HCT116 (cell line): Measurements from ENCODE around the gene IL36RN. TPM values are rescaled to one million over a fixed set of nuclear protein-coding genes. Genes with fewer than 3 reads are reported as not detected.

Experiments
- ATAC-seq: fragments of 200-7000 bp; cut with Tn5 transposase; 2 replicates; pipeline ENCODE4 v1.9.1; 2020; ENCODE audit warnings: mild to moderate bottlenecking, moderate library complexity
- BruUV-seq: library from RNA; stranded (reverse); fragments of 400-500 nt; replicated peaks from 2 replicates; lab custom pipeline; 2021; lab: Mats Ljungman, UMichigan
- CTCF ChIA-PET: fragments of 300-600 bp; sonication (Branson Sonifier 250); formaldehyde crosslinking; loops from one replicate; lab custom pipeline; 2021; ENCODE audit warnings: antibody characterized with exemption; lab: Charles Lee
- POLR2A ChIA-PET: fragments of 300-600, 350-600 bp; sonication (Branson Sonifier 250); formaldehyde crosslinking; loops from one replicate; lab custom pipeline; 2021; ENCODE audit warnings: antibody characterized with exemption; lab: Charles Lee
- RAD21 ChIA-PET, 2 experiments: fragments of 300-600 bp; sonication (Branson Sonifier 250); formaldehyde crosslinking; loops; one replicate each; lab custom pipeline; 2023; ENCODE audit warnings: low total read pairs in 2 of 2; ENCODE audit not compliant: uncharacterized antibody in 2 of 2, unreplicated experiment in 2 of 2, low non-redundant PET in 1 of 2; lab: Charles Lee
- DNase-seq: peaks from one replicate; pipeline ENCODE4 v3.0.0-alpha.2; 2010; ENCODE audit warnings: low read depth, low spot score
- H2AFZ ChIP-seq: fragments of 200-600 bp; shearing (Covaris generic), sonication (generic); 2 replicates; pipeline ENCODE4 v1.6.1; 2017; ENCODE audit warnings: low read depth, mixed run types, mixed read lengths, antibody characterized with exemption, low read length; ENCODE audit not compliant: poor library complexity, severe bottlenecking
- H3K27ac ChIP-seq: 2 replicates; pipeline ENCODE4 v1.5.1; 2012; ENCODE audit warnings: low read depth, low read length
- H3K27me3 ChIP-seq: fragments of 200-600 bp; sonication (generic); 2 replicates; pipeline ENCODE4 v1.6.1; 2016; ENCODE audit warnings: mixed run types, low read length, mixed read lengths; ENCODE audit not compliant: insufficient read depth
- H3K36me3 ChIP-seq, 2 experiments: fragments of 200-500 bp in 1 of 2; fragments of 200-600 bp in 1 of 2; sonication (Bioruptor generic) in 1 of 2; sonication (generic) in 1 of 2; 2 replicates each; pipeline versions ENCODE4 v1.5.1 to v1.6.1; 2014 to 2016; ENCODE audit warnings: low read length in 2 of 2, inconsistent platforms in 1 of 2, mixed read lengths in 1 of 2, mixed run types in 1 of 2; ENCODE audit not compliant: insufficient read depth in 2 of 2, control insufficient read depth in 1 of 2
- H3K4me1 ChIP-seq, 2 experiments: fragments of 200-600 bp in 1 of 2; sonication (generic) in 1 of 2; 2 replicates each; pipeline versions ENCODE4 v1.5.1 to v1.6.1; 2012 to 2017; ENCODE audit warnings: low read length in 2 of 2, inconsistent platforms in 1 of 2, mild to moderate bottlenecking in 1 of 2, mixed read lengths in 1 of 2, mixed run types in 1 of 2, moderate library complexity in 1 of 2; ENCODE audit not compliant: insufficient read depth in 2 of 2, control insufficient read depth in 1 of 2
- H3K4me2 ChIP-seq: fragments of 200-600 bp; sonication (generic); 2 replicates; pipeline ENCODE4 v1.6.1; 2017; ENCODE audit warnings: mixed run types, low read length, mixed read lengths
- H3K4me3 ChIP-seq, 2 experiments: fragments of 200-600 bp in 1 of 2; sonication (generic) in 1 of 2; replicated peaks in 1 of 2; 2 replicates each; pipeline ENCODE4 v1.5.1; 2011 to 2016; ENCODE audit warnings: low read length in 2 of 2, control low read depth in 1 of 2, low read depth in 1 of 2, mild to moderate bottlenecking in 1 of 2, mixed read lengths in 1 of 2, mixed run types in 1 of 2
- H3K79me2 ChIP-seq: fragments of 200-600 bp; sonication (generic); 2 replicates; pipeline ENCODE4 v1.6.1; 2017; ENCODE audit warnings: mild to moderate bottlenecking, mixed run types, low read length, moderate library complexity, mixed read lengths; ENCODE audit not compliant: insufficient read depth
- H3K9ac ChIP-seq: fragments of 200-600 bp; sonication (generic); 2 replicates; pipeline ENCODE4 v1.6.1; 2016; ENCODE audit warnings: low read length, mixed read lengths
- H3K9me2 ChIP-seq: fragments of 200-600 bp; sonication (generic), shearing (Covaris generic); 2 replicates; pipeline ENCODE4 v1.6.1; 2017; ENCODE audit warnings: mixed run types, mild to moderate bottlenecking, moderate library complexity; ENCODE audit not compliant: insufficient read depth
- H3K9me3 ChIP-seq, 2 experiments: fragments of 200-500 bp in 1 of 2; fragments of 200-600 bp in 1 of 2; sonication (Bioruptor generic) in 1 of 2; sonication (generic) in 1 of 2; 2 replicates each; pipeline ENCODE4 v1.6.1; 2014 to 2017; ENCODE audit warnings: low read length in 2 of 2, mixed read lengths in 2 of 2, inconsistent platforms in 1 of 2, low read depth in 1 of 2, mild to moderate bottlenecking in 1 of 2, mixed run types in 1 of 2, moderate library complexity in 1 of 2; ENCODE audit not compliant: control insufficient read depth in 1 of 2, insufficient read depth in 1 of 2
- H4K20me1 ChIP-seq: fragments of 200-600 bp; sonication (generic), shearing (Covaris generic); 2 replicates; pipeline ENCODE4 v1.6.1; 2017; ENCODE audit warnings: mixed run types, mild to moderate bottlenecking, moderate library complexity; ENCODE audit not compliant: insufficient read depth
- CBX3 ChIP-seq: IDR thresholded peaks from 2 replicates; pipeline ENCODE4 v1.6.1; 2012; ENCODE audit warnings: low read depth
- CEBPB ChIP-seq: IDR thresholded peaks from 2 replicates; pipeline ENCODE4 v1.6.1; 2012; ENCODE audit warnings: low read depth
- EGR1 ChIP-seq: IDR thresholded peaks from 2 replicates; pipeline ENCODE4 v1.6.1; 2012; ENCODE audit warnings: low read depth
- ELF1 ChIP-seq: IDR thresholded peaks from 2 replicates; pipeline ENCODE4 v1.6.1; 2012; ENCODE audit warnings: low read depth, borderline replicate concordance
- EZH2 ChIP-seq: fragments of 200-600 bp; sonication (generic); IDR thresholded peaks from 2 replicates; pipeline ENCODE4 v1.6.1; 2017; ENCODE audit warnings: antibody characterized with exemption, mixed run types
- EZH2phosphoT487 ChIP-seq: fragments of 200-600 bp; IDR thresholded peaks from 2 replicates; pipeline ENCODE4 v1.6.1; 2018; ENCODE audit warnings: antibody characterized with exemption, borderline replicate concordance
- FOSL1 ChIP-seq: IDR thresholded peaks from 2 replicates; pipeline ENCODE4 v1.6.1; 2012; ENCODE audit warnings: low read depth
- JUND ChIP-seq: IDR thresholded peaks from 2 replicates; pipeline ENCODE4 v1.6.1; 2012
- POLR2AphosphoS5 ChIP-seq: IDR thresholded peaks from 2 replicates; pipeline ENCODE4 v1.6.1; 2011; ENCODE audit warnings: mild to moderate bottlenecking, low read depth, low read length, moderate library complexity
- RAD21 ChIP-seq: IDR thresholded peaks from 2 replicates; pipeline ENCODE4 v1.6.1; 2012; ENCODE audit warnings: low read depth, mild to moderate bottlenecking
- SIN3A ChIP-seq: IDR thresholded peaks from 2 replicates; pipeline ENCODE4 v1.6.1; 2012; ENCODE audit warnings: low read depth
- SP1 ChIP-seq: IDR thresholded peaks from 2 replicates; pipeline ENCODE4 v1.6.1; 2012; ENCODE audit warnings: low read depth
- SRF ChIP-seq: IDR thresholded peaks from 2 replicates; pipeline ENCODE4 v1.6.1; 2012; ENCODE audit warnings: low read depth
- TCF7L2 ChIP-seq: IDR thresholded peaks from 2 replicates; pipeline ENCODE4 v1.7.0; 2011; ENCODE audit warnings: borderline replicate concordance, inconsistent platforms; ENCODE audit not compliant: insufficient read depth, insufficient read length; ENCODE audit errors: extremely low read depth
- ZFX ChIP-seq: fragments of 450-650 bp; IDR thresholded peaks from 2 replicates; pipeline ENCODE4 v1.6.1; 2017
- ZNF274 ChIP-seq: fragments of 200-500 bp; sonication (Bioruptor generic); IDR thresholded peaks from 2 replicates; pipeline ENCODE4 v1.6.1; 2014; ENCODE audit warnings: mild to moderate bottlenecking, low read depth, low read length, inconsistent platforms
- intact Hi-C: fragments of 100-400 bp; cut with micrococcal nuclease; formaldehyde crosslinking; loops from 2 replicates; pipeline ENCODE4 v1.10.0; 2022
- total RNA-seq: library from RNA; stranded (reverse); gene quantifications from one replicate; pipeline ENCODE4 v1.2.1, GENCODE V29; 2021; ENCODE audit not compliant: unreplicated experiment
- TF ChIP-seq, protein P1 (sequence below): IDR thresholded peaks from 2 replicates; pipeline ENCODE4 v1.6.1; 2012; ENCODE audit warnings: low read depth
- TF ChIP-seq, protein P2 (sequence below), 3 experiments: fragments of 200-600 bp in 1 of 3; sonication (generic) in 1 of 3; IDR thresholded peaks in 2 of 3; conservative IDR thresholded peaks in 1 of 3; 2 replicates each; pipeline ENCODE4 v1.5.1; 2012 to 2017; ENCODE audit warnings: low read depth in 2 of 3, low read length in 2 of 3, antibody characterized with exemption in 1 of 3, borderline replicate concordance in 1 of 3, control low read depth in 1 of 3, mild to moderate bottlenecking in 1 of 3, mixed read lengths in 1 of 3, mixed run types in 1 of 3, moderate library complexity in 1 of 3; ENCODE audit not compliant: insufficient read depth in 1 of 3
- TF ChIP-seq, protein P3 (sequence below): IDR thresholded peaks from 2 replicates; pipeline ENCODE4 v1.6.1; 2012
- TF ChIP-seq, protein P4 (sequence below): IDR thresholded peaks from 2 replicates; pipeline ENCODE4 v1.6.1; 2011; ENCODE audit warnings: mild to moderate bottlenecking, low read length, moderate library complexity; ENCODE audit not compliant: insufficient replicate concordance; ENCODE audit errors: extremely low read depth

Gene IL36RN
- total RNA-seq, 1 experiment from 2014 or later, result not detected

DNA sequence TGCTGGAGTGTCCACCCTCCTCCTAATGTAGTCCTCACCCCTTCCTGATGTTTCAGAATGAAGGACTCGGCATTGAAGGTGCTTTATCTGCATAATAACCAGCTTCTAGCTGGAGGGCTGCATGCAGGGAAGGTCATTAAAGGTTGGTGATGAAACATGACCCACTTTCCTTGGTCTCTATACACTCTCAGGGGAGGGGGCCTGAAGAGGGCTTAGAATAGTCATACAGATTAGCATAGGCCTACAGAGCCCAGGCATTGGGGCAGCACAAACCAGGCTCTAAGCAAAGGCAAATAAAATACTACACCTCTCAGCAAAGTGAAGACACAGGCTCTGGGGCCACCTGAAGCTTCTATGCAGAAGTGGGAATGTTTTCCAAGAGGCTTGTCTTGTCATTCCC, 1.8 kb downstream of the IL36RN start:
- Histone ChIP-seq H3K9me2 (no peaks in the 10 kb centered on the region), H3K27ac (no peak overlapping the region), H3K4me2 (no peak overlapping the region), H3K27me3 (no peaks in the 10 kb centered on the region), H3K9me3 (no peaks in the 10 kb centered on the region), H3K4me1 (peaks cover 0 to 4% of the 10 kb centered on the region in 2 experiments; a peak in 1 of 4 replicates), H3K4me3 (no peak overlapping the region), H3K36me3 (no peaks in the 10 kb centered on the region), H3K79me2 (no peaks in the 10 kb centered on the region), H3K9ac (no peak overlapping the region), H2AFZ (no peak overlapping the region), H4K20me1 (no peaks in the 10 kb centered on the region)
- ChIA-PET RAD21 (no interaction called here), POLR2A (no interaction called here), CTCF (no interaction called here)
- no TSS peak for BruUV-seq
- ATAC-seq (no peak), DNase-seq (no peak)
- intact Hi-C loops, result no loop called here
- TF ChIP-seq JUND (no peak), ELF1 (no peak), EZH2 (no peak), CBX3 (no peak), RAD21 (no peak), TCF7L2 (no peak), POLR2AphosphoS5 (no peak), FOSL1 (no peak), ZNF274 (no peak), EZH2phosphoT487 (no peak), CEBPB (no peak), SP1 (no peak), EGR1 (no peak), ZFX (no peak), SRF (no peak), SIN3A (no peak)
- TF ChIP-seq, protein P1, sequence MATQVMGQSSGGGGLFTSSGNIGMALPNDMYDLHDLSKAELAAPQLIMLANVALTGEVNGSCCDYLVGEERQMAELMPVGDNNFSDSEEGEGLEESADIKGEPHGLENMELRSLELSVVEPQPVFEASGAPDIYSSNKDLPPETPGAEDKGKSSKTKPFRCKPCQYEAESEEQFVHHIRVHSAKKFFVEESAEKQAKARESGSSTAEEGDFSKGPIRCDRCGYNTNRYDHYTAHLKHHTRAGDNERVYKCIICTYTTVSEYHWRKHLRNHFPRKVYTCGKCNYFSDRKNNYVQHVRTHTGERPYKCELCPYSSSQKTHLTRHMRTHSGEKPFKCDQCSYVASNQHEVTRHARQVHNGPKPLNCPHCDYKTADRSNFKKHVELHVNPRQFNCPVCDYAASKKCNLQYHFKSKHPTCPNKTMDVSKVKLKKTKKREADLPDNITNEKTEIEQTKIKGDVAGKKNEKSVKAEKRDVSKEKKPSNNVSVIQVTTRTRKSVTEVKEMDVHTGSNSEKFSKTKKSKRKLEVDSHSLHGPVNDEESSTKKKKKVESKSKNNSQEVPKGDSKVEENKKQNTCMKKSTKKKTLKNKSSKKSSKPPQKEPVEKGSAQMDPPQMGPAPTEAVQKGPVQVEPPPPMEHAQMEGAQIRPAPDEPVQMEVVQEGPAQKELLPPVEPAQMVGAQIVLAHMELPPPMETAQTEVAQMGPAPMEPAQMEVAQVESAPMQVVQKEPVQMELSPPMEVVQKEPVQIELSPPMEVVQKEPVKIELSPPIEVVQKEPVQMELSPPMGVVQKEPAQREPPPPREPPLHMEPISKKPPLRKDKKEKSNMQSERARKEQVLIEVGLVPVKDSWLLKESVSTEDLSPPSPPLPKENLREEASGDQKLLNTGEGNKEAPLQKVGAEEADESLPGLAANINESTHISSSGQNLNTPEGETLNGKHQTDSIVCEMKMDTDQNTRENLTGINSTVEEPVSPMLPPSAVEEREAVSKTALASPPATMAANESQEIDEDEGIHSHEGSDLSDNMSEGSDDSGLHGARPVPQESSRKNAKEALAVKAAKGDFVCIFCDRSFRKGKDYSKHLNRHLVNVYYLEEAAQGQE, result no peak
- TF ChIP-seq, protein P2, sequence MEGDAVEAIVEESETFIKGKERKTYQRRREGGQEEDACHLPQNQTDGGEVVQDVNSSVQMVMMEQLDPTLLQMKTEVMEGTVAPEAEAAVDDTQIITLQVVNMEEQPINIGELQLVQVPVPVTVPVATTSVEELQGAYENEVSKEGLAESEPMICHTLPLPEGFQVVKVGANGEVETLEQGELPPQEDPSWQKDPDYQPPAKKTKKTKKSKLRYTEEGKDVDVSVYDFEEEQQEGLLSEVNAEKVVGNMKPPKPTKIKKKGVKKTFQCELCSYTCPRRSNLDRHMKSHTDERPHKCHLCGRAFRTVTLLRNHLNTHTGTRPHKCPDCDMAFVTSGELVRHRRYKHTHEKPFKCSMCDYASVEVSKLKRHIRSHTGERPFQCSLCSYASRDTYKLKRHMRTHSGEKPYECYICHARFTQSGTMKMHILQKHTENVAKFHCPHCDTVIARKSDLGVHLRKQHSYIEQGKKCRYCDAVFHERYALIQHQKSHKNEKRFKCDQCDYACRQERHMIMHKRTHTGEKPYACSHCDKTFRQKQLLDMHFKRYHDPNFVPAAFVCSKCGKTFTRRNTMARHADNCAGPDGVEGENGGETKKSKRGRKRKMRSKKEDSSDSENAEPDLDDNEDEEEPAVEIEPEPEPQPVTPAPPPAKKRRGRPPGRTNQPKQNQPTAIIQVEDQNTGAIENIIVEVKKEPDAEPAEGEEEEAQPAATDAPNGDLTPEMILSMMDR (IDR thresholded peaks at IDR 0.05 in 2 of 3, conservative IDR thresholded peaks at IDR 0.05 in 1 of 3; ENCODE audit: borderline replicate concordance in 1 of 3, insufficient read depth in 1 of 3, low read depth in 2 of 3, low read length in 2 of 3), result no peak
- TF ChIP-seq, protein P3, sequence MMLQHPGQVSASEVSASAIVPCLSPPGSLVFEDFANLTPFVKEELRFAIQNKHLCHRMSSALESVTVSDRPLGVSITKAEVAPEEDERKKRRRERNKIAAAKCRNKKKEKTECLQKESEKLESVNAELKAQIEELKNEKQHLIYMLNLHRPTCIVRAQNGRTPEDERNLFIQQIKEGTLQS, result no peak
- TF ChIP-seq, protein P4, sequence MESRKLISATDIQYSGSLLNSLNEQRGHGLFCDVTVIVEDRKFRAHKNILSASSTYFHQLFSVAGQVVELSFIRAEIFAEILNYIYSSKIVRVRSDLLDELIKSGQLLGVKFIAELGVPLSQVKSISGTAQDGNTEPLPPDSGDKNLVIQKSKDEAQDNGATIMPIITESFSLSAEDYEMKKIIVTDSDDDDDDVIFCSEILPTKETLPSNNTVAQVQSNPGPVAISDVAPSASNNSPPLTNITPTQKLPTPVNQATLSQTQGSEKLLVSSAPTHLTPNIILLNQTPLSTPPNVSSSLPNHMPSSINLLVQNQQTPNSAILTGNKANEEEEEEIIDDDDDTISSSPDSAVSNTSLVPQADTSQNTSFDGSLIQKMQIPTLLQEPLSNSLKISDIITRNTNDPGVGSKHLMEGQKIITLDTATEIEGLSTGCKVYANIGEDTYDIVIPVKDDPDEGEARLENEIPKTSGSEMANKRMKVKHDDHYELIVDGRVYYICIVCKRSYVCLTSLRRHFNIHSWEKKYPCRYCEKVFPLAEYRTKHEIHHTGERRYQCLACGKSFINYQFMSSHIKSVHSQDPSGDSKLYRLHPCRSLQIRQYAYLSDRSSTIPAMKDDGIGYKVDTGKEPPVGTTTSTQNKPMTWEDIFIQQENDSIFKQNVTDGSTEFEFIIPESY, result no peak
